K562 (cell line): ENCODE data around the gene BCL2L1. TPM values are rescaled to one million over a fixed set of nuclear protein-coding genes. Genes with fewer than 3 reads are reported as not detected.

Experiments
- BDP1 ChIP-seq: IDR thresholded peaks from 3 replicates; pipeline ENCODE4 v1.6.1; 2011; ENCODE audit not compliant: insufficient read length, insufficient read depth
- BRCA1 ChIP-seq, 2 experiments: fragments of 450-650 bp in 1 of 2; sonication (generic) in 1 of 2; formaldehyde crosslinking in 1 of 2; IDR thresholded peaks; 2 replicates each; pipeline versions ENCODE4 v1.5.0 to v1.6.1; 2017 to 2020; ENCODE audit warnings: mild to moderate bottlenecking in 1 of 2, missing genetic modification reagents in 1 of 2
- MBD2 ChIP-seq: sonication (generic); IDR thresholded peaks from 2 replicates; pipeline ENCODE4 v1.6.1; 2016; ENCODE audit warnings: low read depth, borderline replicate concordance
- NR2C1 ChIP-seq, 2 experiments: fragments of 450-650 bp; IDR thresholded peaks; 2 replicates each; pipeline ENCODE4 v1.6.1; 2017; ENCODE audit warnings: mild to moderate bottlenecking in 2 of 2, antibody characterized with exemption in 1 of 2, inconsistent platforms in 1 of 2, missing compliant biosample characterization in 1 of 2, missing genetic modification characterization in 1 of 2
- RBM22 ChIP-seq: fragments of 200-400 bp; formaldehyde crosslinking; IDR thresholded peaks from 2 replicates; pipeline ENCODE4 v1.6.1; 2018; ENCODE audit warnings: low read length, low read depth; ENCODE audit not compliant: poor library complexity, severe bottlenecking
- SREBF1 ChIP-seq: fragments of 150-350 bp; IDR thresholded peaks from 2 replicates; pipeline ENCODE4 v1.6.1; 2014; ENCODE audit warnings: antibody characterized with exemption, low read depth, low read length, borderline replicate concordance
- ZNF23 ChIP-seq: fragments of 250-450 bp; sonication (Bioruptor Pico); IDR thresholded peaks from 2 replicates; pipeline ENCODE4 v1.4.0; 2020; ENCODE audit warnings: mild to moderate bottlenecking
- polyA plus RNA-seq, 8 experiments: library from polyadenylated mRNA; depleted of rRNA in 4 of 8; stranded (reverse) in 5 of 8; unstranded in 3 of 8; fragments of >200 nt; fragmentation: Nextera tagmentation in 2 of 8; fragmentation: Illumina TruSeq in 1 of 8; extraction: Ambion mirVana in 2 of 8; extraction: Trizol in 1 of 8; gene quantifications; 2 replicates each; pipeline versions ENCODE4 v1.2.1 to v1.2.3, GENCODE V29; 2011 to 2014; ENCODE audit warnings: inconsistent platforms in 1 of 8, missing spikeins in 1 of 8
- total RNA-seq, 7 experiments: library from RNA; depleted of rRNA in 6 of 7; stranded (reverse); fragments of >200 nt in 6 of 7; fragmentation: Illumina TruSeq in 2 of 7; extraction: Trizol in 2 of 7; gene quantifications; 2 replicates each; pipeline versions ENCODE4 v1.2.1 to v1.2.3, GENCODE V29; 2011 to 2021; ENCODE audit warnings: low replicate concordance in 1 of 7
- TF ChIP-seq, protein P1 (sequence below): fragments of 450-650 bp; IDR thresholded peaks from 2 replicates; pipeline ENCODE4 v1.6.1; 2017; ENCODE audit warnings: antibody characterized with exemption, mild to moderate bottlenecking
- TF ChIP-seq, protein P2 (sequence below): sonication (generic); formaldehyde crosslinking; IDR thresholded peaks from 2 replicates; pipeline ENCODE4 v1.9.0; 2022; ENCODE audit warnings: mild to moderate bottlenecking, missing genetic modification reagents
- TF ChIP-seq, protein P3 (sequence below): conservative IDR thresholded peaks from 2 replicates; pipeline ENCODE4 v1.6.1; 2011; ENCODE audit warnings: low read depth, mild to moderate bottlenecking, low read length; ENCODE audit not compliant: control insufficient read depth
- TF ChIP-seq, protein P4 (sequence below), 3 experiments: IDR thresholded peaks in 2 of 3; conservative IDR thresholded peaks in 1 of 3; 2 replicates each; pipeline ENCODE4 v1.5.1; 2011 to 2012; ENCODE audit warnings: low read length in 3 of 3, mild to moderate bottlenecking in 3 of 3, control low read depth in 2 of 3, improper control_type of control experiment in 1 of 3, inconsistent platforms in 1 of 3, low read depth in 1 of 3, mixed read lengths in 1 of 3, moderate library complexity in 1 of 3; ENCODE audit not compliant: insufficient read depth in 2 of 3
- TF ChIP-seq, protein P5 (sequence below): fragments of 450-650 bp; IDR thresholded peaks from 2 replicates; pipeline ENCODE4 v1.6.1; 2016
- TF ChIP-seq, protein P6 (sequence below): fragments of 450-650 bp; IDR thresholded peaks from 2 replicates; pipeline ENCODE4 v1.6.1; 2016; ENCODE audit warnings: missing biosample characterization, missing genetic modification characterization

The BCL2L1 gene
- total and polyA plus RNA-seq, 9 of the 15 experiments (the other 6 are each of a cell fraction or from before 2014, with no cell fraction given): 3.3 to 182 (median 120) TPM

DNA sequence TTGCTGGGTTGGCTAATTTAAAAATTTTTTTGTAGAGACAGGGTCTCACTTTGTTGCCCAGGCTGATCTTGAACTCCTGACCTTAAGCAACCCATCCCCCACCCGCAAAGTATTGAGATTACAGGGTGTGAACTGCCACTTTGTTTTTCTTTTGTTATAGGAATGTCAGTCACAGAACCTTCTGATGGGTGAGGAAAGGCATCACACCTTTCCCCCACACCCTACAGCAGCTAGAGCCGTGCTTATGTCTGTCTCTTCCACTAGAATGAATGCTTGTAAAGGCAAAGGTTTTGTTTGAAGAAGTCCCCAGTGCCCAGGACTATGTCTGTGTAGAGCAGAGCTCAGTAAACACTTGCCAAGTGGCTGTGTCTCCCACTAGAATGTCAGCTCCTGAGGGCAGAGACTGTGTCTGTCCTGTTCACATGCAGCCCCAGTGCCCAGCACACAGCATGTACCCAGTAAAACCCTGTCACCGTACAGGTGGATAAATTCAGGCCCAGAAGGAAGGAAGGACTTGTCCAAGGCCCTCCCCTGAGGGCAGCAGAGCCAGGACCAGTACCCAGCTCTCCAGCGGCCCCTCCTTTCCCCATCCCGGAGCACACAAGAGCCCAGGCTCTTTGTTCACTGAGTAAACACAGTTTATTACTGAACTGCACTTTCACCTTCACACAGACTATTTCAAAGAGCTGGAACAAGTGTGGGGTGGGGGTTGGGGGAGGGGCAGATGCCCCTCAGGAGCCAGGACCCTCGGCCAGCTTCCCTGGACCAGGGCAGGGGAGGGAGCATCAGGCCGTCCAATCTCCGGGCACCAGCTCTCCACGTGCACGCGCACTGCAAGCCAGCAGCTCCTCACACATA lies 58.6 kb downstream of the BCL2L1 start (continued):
- TF ChIP-seq, protein P1, sequence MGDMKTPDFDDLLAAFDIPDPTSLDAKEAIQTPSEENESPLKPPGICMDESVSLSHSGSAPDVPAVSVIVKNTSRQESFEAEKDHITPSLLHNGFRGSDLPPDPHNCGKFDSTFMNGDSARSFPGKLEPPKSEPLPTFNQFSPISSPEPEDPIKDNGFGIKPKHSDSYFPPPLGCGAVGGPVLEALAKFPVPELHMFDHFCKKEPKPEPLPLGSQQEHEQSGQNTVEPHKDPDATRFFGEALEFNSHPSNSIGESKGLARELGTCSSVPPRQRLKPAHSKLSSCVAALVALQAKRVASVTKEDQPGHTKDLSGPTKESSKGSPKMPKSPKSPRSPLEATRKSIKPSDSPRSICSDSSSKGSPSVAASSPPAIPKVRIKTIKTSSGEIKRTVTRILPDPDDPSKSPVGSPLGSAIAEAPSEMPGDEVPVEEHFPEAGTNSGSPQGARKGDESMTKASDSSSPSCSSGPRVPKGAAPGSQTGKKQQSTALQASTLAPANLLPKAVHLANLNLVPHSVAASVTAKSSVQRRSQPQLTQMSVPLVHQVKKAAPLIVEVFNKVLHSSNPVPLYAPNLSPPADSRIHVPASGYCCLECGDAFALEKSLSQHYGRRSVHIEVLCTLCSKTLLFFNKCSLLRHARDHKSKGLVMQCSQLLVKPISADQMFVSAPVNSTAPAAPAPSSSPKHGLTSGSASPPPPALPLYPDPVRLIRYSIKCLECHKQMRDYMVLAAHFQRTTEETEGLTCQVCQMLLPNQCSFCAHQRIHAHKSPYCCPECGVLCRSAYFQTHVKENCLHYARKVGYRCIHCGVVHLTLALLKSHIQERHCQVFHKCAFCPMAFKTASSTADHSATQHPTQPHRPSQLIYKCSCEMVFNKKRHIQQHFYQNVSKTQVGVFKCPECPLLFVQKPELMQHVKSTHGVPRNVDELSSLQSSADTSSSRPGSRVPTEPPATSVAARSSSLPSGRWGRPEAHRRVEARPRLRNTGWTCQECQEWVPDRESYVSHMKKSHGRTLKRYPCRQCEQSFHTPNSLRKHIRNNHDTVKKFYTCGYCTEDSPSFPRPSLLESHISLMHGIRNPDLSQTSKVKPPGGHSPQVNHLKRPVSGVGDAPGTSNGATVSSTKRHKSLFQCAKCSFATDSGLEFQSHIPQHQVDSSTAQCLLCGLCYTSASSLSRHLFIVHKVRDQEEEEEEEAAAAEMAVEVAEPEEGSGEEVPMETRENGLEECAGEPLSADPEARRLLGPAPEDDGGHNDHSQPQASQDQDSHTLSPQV: peak; percentile 71
- TF ChIP-seq SREBF1 (no peak), ZNF23 (no peak), BDP1 (no peak), BRCA1 (IDR thresholded peaks at IDR 0.05) (no peak), BRCA1 (CRISPR knock-in tag; IDR thresholded peaks at IDR 0.05) (no peak), RBM22 (no peak), NR2C1 (IDR thresholded peaks at IDR 0.05) (peak; percentile 28; the same call in 1 of the 2 replicates), NR2C1 (tag; IDR thresholded peaks at IDR 0.05) (no peak), MBD2 (no peak)
- TF ChIP-seq, protein P2, sequence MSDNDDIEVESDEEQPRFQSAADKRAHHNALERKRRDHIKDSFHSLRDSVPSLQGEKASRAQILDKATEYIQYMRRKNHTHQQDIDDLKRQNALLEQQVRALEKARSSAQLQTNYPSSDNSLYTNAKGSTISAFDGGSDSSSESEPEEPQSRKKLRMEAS (CRISPR knock-in tag): no peak
- TF ChIP-seq, protein P3, sequence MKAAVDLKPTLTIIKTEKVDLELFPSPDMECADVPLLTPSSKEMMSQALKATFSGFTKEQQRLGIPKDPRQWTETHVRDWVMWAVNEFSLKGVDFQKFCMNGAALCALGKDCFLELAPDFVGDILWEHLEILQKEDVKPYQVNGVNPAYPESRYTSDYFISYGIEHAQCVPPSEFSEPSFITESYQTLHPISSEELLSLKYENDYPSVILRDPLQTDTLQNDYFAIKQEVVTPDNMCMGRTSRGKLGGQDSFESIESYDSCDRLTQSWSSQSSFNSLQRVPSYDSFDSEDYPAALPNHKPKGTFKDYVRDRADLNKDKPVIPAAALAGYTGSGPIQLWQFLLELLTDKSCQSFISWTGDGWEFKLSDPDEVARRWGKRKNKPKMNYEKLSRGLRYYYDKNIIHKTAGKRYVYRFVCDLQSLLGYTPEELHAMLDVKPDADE: no peak
- TF ChIP-seq, protein P4, sequence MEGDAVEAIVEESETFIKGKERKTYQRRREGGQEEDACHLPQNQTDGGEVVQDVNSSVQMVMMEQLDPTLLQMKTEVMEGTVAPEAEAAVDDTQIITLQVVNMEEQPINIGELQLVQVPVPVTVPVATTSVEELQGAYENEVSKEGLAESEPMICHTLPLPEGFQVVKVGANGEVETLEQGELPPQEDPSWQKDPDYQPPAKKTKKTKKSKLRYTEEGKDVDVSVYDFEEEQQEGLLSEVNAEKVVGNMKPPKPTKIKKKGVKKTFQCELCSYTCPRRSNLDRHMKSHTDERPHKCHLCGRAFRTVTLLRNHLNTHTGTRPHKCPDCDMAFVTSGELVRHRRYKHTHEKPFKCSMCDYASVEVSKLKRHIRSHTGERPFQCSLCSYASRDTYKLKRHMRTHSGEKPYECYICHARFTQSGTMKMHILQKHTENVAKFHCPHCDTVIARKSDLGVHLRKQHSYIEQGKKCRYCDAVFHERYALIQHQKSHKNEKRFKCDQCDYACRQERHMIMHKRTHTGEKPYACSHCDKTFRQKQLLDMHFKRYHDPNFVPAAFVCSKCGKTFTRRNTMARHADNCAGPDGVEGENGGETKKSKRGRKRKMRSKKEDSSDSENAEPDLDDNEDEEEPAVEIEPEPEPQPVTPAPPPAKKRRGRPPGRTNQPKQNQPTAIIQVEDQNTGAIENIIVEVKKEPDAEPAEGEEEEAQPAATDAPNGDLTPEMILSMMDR (IDR thresholded peaks at IDR 0.05 in 2 of 3, conservative IDR thresholded peaks at IDR 0.05 in 1 of 3; ENCODE audit: insufficient read depth in 2 of 3, low read depth in 1 of 3, low read length in 3 of 3): no peak
- TF ChIP-seq, protein P5, sequence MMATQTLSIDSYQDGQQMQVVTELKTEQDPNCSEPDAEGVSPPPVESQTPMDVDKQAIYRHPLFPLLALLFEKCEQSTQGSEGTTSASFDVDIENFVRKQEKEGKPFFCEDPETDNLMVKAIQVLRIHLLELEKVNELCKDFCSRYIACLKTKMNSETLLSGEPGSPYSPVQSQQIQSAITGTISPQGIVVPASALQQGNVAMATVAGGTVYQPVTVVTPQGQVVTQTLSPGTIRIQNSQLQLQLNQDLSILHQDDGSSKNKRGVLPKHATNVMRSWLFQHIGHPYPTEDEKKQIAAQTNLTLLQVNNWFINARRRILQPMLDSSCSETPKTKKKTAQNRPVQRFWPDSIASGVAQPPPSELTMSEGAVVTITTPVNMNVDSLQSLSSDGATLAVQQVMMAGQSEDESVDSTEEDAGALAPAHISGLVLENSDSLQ: peak; percentile 31; the same call in 1 of the 2 replicates
- TF ChIP-seq, protein P6, sequence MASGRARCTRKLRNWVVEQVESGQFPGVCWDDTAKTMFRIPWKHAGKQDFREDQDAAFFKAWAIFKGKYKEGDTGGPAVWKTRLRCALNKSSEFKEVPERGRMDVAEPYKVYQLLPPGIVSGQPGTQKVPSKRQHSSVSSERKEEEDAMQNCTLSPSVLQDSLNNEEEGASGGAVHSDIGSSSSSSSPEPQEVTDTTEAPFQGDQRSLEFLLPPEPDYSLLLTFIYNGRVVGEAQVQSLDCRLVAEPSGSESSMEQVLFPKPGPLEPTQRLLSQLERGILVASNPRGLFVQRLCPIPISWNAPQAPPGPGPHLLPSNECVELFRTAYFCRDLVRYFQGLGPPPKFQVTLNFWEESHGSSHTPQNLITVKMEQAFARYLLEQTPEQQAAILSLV (tag): no peak
